HG02763 (cell line): ENCODE measurements around the gene CCT6B.
A peak's percentile ranks its signal among the peaks of the same experiment; 100 is the strongest.
"Not testable (repeated sequence)": the region's sequence is repeated elsewhere in the genome, so short reads cannot be mapped to it uniquely, and the experiment has no call there.

ENCODE experiments used
- ATAC-seq: cut with Tn5 transposase; IDR thresholded peaks from one replicate; pipeline ENCODE4 v1.9.1; 2021; ENCODE audit warnings: mild to moderate bottlenecking, moderate library complexity; ENCODE audit not compliant: unreplicated experiment

Gene CCT6B, protein sequence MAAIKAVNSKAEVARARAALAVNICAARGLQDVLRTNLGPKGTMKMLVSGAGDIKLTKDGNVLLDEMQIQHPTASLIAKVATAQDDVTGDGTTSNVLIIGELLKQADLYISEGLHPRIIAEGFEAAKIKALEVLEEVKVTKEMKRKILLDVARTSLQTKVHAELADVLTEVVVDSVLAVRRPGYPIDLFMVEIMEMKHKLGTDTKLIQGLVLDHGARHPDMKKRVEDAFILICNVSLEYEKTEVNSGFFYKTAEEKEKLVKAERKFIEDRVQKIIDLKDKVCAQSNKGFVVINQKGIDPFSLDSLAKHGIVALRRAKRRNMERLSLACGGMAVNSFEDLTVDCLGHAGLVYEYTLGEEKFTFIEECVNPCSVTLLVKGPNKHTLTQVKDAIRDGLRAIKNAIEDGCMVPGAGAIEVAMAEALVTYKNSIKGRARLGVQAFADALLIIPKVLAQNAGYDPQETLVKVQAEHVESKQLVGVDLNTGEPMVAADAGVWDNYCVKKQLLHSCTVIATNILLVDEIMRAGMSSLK

DNA sequence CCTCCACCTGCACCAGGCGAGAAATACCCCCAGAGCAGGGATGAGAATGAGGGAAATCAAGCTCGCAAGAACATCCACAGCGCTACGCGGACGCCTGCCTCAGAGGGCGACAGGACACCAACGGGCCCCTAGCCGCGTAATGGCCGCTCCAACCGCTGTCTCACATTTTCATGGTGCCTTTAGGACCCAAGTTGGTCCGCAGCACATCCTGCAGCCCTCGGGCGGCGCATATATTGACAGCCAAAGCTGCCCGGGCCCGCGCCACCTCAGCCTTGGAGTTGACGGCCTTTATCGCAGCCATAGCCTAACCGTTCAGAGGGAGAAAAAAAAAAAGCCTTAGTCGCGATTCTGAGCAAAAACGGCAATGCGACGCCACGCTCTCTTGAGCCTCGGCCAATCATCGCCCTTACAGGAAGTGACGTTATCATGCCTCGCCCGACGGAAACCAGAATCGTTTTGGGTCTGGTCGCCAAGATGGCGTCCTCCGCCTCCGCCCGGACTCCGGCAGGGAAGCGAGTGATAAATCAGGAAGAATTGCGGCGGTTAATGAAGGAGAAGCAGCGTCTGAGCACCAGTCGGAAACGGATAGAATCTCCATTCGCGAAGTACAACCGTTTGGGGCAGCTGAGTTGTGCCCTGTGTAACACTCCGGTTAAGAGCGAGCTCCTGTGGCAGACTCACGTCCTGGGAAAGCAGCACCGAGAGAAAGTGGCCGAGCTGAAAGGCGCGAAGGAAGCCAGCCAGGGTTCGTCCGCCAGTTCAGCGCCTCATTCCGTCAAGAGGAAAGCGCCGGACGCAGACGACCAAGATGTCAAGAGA is at the start of gene CCT6B, which contains the start of gene ZNF830:
Gene CCT6B, minus strand, starts transcription at position 368 of the 819 bp plus-strand sequence. Its CDS starts 67 bp downstream, at position 301.
Gene ZNF830, plus strand, starts transcription at position 448 of the 819 bp plus-strand sequence. Its CDS starts 27 bp downstream, at position 475.
- ATAC-seq: peak; percentile 89

DNA sequence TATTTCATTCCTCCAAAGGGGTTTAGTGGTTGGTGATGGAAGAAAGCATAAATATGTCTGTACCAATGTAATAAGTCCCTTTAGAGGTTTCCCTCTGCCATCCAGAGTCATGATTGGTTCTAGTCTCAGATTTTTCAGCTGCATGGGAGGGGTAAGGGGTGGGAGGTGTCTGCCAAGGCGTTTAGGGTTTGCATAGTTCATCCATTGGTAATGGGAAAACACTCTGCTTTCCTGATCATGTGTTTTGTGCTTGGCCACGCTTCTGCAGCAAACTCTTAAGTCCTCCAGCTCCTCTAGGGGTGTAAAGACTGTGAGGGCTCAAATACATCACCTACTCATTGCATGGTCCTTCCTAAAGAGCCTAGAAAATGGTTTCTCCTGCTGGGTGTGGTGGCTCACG is 48.8 kb upstream of the CCT6B start:
- no peak for ATAC-seq

DNA sequence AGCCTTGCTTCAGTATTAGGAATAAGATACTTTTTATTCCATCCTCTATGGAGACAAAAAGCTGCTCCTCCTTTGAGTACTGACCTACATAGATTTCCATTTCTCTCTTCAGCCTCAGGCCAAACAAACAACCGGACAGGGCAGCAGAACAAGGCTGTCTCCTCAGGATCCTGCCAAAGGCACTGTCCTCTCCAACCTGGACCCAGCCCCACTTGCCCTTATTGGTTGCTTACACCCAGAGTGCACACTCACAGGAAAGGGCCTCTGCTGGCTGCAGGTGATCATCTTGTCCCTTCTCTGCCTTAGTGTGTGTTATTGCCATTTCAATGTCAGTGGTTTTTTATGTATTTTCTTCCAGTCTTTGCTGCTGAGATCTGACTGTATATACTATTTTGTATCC is 45.7 kb upstream of the CCT6B start:
- ATAC-seq: no peak

DNA sequence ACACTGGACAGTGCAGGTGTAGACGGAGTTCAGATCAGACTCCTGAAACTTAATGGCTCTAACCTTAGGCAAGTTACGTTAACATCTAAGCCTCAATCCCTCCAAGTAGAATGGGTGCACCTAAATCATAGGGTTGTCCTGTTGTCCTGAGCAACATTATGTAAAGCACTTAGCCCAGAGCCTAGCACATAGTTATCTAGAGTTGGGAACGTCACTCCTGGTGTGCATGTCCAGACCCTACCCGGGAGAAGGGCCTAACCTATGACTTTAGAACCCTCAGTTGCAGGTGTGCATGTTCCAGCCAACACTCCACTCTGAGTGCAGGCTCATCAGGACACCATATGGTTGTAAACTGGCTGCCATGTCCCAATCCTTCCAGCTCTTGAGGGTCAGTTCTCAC is 45.1 kb upstream of the CCT6B start:
- ATAC-seq: no peak

DNA sequence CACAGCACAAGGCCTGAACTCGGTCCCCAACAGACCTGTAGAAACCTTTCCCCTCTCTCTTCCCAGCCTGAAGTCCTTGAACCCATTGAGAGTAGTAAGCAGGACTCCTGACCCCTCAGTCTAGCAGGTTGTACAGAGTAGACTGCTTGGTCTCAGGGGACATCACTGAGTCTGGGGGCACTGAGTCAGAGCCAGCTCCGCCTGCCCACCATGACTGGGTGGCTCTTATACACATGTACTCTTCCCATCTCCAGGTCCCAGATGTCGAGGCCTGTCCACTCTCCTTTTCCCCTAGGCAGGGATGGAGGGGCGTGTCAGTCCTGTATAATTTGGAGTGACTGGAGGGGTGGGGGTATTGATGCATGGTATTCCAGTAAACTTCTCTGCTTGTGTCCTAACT is 42.5 kb upstream of the CCT6B start:
- no peak for ATAC-seq

DNA sequence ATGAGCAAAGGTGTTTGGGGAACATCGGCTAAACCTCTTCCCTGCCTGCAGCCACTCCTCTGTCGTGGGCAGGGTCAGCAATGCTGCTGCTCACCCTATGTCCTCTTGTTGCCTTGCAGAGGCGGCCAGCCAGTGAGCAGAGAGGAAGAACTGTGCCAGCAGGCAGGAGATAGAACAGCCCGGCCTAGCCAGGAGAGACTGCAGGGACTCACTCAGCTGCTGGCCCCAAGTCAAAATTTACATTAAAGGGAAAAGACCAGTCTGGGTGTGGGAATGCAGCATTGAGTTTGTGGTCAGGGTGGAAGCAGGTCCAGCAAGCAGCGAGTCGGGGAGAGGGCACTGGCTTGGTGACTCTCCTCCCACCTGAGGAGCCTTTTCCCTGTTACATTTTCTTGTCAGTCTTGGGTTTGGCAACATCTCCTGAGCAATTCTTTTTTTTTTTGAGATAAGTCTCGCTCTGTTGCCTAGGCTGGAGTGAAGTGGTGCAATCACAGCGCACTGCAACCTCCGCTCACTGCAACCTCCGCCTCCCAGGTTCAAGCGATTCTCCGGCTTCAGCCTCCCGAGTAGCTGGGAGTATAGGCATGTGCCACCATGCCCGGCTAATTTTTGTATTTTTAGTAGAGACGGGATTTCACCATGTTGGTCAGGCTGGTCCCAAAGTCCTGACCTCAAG is 41.8 kb upstream of the CCT6B start:
- no peak for ATAC-seq

DNA sequence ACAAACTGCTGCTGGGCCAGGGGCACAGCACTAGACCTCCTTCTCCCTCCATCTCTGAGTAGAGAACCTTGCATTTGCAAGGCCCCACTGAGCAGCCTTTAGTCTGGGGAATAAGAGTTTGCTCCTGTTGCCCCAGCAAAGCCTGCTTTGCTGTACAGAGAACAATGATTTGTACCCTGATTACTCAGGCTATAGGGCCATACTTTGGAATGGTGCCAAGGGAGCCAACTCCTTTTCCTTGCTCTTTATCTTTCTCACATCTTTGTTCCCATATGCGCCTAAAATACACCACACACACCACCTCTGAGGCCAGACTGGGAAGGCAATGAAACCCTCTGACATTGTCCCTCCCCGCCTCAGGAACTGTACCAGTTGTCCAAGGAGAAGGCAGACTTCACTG is 40.3 kb upstream of the CCT6B start:
- ATAC-seq: no peak

DNA sequence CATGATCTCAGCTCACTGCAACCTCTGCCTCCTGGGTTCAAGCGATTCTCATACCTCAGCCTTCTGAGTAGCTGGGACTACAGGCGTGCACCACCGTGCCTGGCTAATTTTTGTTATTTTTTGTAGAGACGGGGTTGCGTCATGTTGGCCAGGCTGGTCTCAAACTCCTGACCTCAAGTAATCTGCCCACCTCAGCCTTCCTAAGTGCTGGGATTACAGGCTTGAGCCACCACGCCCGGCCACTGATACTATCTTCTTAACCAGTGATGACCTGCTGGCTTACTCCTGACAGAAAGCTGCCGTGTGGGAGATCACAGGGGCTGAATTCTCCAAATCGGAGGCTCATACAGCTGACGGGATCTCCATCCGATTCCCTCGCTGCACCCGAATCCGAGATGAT is 39.7 kb upstream of the CCT6B start:
- not testable (repeated sequence) for ATAC-seq

DNA sequence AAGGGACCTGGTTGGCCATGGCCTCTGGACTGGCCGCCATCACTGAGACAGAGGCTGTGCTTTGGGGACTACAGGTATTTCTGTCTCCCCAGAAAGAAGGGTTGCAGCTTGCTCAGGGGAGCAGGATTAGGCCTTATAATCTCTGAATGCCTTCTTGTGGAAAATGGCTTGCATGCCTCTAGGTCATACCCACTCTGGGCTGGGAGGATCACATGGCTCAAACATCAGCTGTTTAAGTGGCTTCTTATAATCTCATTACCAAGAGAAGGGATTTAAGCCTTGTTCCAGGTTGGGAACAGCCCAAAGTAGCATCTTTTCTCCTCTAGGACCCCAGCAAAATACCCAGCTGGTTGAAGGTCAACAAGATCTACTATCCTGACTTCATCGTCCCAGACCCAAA is 38.2 kb upstream of the CCT6B start:
- no peak for ATAC-seq

DNA sequence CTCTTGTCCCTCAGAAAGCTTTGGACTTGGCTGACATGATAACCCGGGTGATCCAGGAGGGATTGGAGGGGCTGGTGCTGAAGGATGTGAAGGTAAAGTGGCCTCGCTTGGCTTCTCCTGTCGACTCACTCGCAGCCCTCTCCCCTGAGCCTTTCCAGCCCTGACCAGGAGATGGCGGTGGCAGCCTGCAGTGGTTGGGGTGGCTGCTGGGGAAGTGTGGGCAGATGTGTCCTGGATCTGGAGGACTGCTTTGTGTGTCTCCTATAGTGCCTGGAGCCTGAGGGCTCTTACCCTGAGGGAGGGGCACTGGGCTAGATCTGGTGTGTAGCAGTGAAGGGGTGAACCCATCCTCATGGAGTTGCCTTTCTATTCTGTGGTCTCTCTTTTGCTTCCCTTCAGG is 36.9 kb upstream of the CCT6B start:
- ATAC-seq: no peak

DNA sequence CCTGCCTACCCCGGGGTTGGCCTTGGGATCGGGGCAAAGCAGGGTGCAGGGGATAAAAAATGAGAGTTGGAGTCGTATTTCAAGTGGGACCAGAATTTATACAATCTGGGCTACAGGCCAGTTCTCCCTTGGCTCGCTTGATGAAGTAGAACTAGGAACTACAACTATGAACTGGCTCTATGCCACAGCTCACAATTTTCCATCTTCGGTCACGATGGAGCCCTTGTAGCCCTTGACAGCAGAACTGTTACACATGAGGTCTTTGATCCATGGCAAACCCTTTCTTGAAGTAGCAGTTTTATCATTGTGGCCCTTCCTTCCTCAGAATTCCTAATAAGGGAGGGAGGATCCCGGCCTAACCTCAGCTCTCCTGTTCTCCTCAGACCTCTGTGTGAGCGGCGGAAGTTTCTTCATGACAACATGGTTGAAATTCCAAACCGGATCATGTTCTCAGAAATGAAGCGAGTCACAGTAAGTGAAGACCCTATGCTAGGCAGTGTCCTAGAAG is 36.1 kb upstream of the CCT6B start:
- no peak for ATAC-seq

DNA sequence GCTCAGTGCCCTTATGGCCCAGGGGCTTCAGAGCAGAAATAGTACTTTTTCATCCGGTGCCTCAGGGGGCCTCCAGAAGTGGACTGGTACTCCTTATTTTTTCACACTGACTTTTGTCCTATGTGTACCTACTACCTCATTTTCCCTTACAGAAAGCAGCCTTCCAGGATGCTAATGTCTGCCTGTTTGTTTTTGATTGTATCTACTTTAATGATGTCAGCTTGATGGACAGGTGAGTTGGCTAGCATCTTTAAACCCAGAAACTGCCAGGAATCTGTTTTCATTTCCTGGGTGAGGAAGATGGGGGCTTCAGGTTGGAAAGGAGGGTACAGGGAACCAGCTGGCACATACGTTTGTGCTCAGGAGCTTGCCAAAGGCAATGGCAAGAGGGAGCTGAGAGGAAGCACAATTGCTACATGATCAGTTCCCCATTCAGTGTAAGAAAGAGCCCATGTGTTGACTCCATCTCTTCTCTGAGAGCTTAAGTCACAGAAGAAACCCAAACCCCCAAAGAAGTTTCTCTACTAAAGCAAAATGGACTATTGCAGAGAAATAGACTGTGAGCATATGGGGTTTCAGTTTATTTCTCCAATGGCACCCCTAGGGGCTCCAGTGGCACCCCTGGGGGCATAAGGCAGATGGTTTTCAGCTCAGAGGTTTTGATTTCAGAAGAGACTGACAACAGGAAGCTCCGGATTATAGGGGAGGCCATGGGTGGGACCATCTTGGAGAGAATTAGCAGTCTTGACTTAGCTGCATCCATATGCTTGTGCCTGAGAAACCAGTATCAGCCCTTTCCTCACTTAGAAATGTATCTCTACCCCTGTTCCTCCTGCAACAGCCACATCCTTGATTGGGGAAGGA is 35.4 kb upstream of the CCT6B start:
- ATAC-seq: no peak

DNA sequence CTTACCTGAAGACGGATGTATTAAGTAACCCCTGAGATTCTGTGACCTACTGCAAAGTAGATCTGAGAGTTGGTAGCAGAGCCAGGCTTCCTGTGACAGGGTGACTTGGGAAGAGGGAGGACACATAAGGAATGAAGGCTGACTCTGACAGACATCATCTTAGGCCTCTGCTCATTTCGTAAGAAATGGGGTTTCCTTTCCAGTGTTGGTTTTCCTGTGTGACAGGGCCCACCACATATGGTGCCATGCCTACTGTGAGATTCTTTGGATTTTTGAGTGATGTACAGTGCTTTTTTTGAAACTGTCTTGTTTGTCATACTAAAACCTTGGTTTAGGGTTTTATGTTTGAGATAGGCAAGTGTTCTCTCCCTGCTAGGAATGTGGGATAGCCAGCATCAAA is 31.8 kb upstream of the CCT6B start:
- no peak for ATAC-seq

DNA sequence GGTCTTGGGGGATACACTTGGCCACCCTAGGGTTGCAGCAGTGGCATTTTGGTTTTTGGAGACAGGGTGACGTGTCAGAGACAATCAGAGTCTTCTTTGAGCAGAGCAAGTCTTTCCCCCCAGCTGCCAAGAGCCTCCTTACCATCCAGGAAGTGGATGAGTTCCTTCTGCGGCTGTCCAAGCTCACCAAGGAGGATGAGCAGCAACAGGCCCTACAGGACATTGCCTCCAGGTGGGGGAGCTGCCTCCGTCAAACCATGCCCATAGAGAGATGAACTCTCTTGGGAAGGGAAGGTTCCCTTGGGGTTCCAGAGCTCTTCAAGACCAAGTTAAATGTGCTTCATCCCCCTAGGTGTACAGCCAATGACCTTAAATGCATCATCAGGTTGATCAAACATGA is 30.3 kb upstream of the CCT6B start:
- no peak for ATAC-seq

DNA sequence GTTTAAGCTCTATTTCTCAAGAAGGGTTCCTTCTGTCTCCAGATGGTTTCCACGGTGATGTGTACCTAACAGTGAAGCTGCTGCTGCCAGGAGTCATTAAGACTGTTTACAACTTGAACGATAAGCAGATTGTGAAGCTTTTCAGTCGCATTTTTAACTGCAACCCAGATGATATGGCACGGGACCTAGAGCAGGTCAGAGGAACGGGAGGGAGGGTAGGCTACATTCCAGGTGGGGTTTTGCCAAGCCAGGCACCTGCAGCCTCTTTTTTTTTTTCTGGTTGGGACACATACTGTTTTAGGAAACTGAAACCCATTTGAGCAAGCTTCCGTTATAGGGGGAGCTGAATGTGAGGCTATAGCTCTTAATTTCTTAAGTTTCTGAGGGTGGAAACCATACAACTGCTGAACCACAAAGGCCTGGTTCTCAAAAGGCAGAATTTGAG is 29.7 kb upstream of the CCT6B start:
- no peak for ATAC-seq

DNA sequence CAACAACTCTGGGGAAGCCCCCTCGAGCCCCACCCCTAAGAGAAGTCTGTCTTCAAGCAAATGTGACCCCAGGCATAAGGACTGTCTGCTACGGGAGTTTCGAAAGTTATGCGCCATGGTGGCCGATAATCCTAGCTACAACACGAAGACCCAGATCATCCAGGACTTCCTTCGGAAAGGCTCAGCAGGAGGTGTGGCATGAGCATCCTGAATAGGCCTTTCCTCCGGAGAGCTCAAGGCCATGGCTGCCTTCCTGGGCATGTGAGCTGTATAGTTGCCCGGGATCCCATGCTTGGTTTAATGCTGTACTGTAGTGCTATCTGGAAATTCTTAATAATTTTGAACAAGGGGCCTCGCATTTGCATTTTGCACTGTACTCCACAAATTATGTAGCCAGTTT is 28.2 kb upstream of the CCT6B start:
- ATAC-seq: no peak

DNA sequence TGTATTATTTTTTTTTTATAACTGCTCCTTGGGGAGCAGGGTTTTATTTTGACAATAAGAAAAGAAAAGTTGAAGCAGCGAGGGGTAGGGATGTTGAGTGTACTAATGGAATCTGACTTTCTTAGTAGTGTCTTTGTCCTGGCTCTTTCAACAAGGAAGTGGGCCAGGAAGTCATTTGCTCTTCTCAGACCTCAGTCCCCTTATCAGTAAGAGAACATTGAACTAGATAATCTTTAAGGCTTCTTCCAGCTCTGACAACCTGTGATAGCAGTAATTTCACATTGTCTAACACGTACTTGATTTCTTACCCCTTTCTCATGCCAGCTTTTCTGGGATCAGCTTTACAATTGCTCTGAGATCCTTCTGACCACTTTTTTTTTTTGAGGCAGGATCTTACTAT is 27.4 kb upstream of the CCT6B start:
- no peak for ATAC-seq

DNA sequence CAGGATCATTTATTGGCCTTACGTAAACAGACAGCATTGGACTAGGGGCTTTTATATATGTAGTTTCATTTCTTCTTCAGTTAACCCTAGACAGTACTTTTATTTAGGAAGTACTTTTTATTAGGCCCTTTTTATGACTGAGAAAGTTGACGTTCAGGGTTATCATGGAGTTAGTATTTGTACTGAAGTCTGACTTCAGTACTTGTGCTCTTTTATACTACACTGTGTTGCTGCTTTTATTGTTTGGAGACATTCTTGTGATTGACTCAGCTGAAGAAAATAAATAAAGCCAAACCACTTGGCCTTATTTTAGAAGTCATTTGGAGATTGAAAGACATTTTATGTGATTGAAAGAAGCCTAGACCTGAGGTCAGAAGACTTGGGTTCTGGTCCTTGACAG is 26.0 kb upstream of the CCT6B start:
- no peak for ATAC-seq

DNA sequence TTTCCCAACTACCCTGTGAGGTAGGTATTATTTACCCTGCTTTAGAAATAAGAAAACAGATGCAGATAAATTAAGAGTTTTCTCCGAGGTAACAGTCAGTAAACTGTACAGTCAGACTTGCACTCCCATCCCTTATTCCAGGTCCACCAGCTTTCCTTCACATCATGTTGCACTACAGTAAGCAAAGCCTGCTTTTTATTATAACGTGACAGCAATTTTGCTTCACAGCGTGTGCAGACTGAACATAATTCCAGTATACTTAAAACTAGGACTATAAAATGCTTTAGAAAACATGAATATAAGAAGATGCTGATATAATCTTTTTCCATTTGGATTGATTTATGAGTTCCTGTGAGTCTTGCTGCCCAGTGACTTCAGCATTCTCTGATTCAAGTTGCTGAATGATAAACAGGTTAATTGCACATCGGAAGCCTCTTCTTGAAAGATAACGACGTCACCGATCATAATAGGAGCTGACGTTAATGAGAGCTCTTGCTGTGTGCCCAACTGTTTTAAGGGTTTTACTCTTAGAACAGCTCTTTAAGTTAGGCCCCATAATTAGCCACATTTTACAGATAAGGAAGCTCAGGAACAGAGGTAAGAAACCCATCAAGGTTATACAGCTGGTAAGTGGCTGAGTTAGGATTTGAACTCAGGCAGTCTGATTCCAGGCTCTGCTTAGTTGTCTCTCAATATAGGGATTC is 20.4 kb upstream of the CCT6B start:
- ATAC-seq: no peak
